Gastroesophageal sphincter (tissue), 4 donors: Measurements from ENCODE around the gene MYH3. TPM values are rescaled to one million over a fixed set of nuclear protein-coding genes. Genes with fewer than 3 reads are reported as not detected.

ENCODE experiments used
- ATAC-seq: fragments of 150-250 bp; one replicate; pipeline ENCODE4 v1.9.1; 2016; ENCODE audit warnings: mild to moderate bottlenecking, moderate library complexity
- H3K27ac ChIP-seq, 4 donors: fragments of 200-600 bp; sonication (generic) in 3 of 4; 1 replicate in 3 of 4; 2 replicates in 1 of 4; pipeline ENCODE4 v1.5.1; 2016 to 2019
- H3K27me3 ChIP-seq: fragments of 200-600 bp; sonication (generic); one replicate; pipeline ENCODE4 v1.5.1; 2019
- H3K36me3 ChIP-seq, 2 donors: fragments of 200-600 bp; sonication (generic); one replicate each; pipeline ENCODE4 v1.5.1; 2019; ENCODE audit warnings: control low read depth in 1 of 2
- H3K4me1 ChIP-seq, 3 donors: fragments of 200-600 bp; sonication (generic); 1 replicate in 2 of 3; 2 replicates in 1 of 3; pipeline ENCODE4 v1.5.1; 2016 to 2019; ENCODE audit warnings: control low read depth in 2 of 3
- H3K4me3 ChIP-seq, 2 donors: fragments of 200-600 bp; sonication (generic); one replicate each; pipeline ENCODE4 v1.5.1; 2019; ENCODE audit warnings: mild to moderate bottlenecking in 1 of 2, moderate library complexity in 1 of 2
- H3K9me3 ChIP-seq, 3 donors: fragments of 200-600 bp; sonication (generic); one replicate each; pipeline ENCODE4 v1.5.1; 2017 to 2019; ENCODE audit warnings: control low read depth in 2 of 3
- CTCF ChIP-seq, 4 experiments: fragments of 200-600 bp in 2 of 4; fragments of 450-650 bp in 2 of 4; sonication (generic) in 1 of 4; IDR thresholded peaks; one replicate each; pipeline ENCODE4 v1.5.1; 2017 to 2019; ENCODE audit warnings: antibody characterized with exemption in 4 of 4, mild to moderate bottlenecking in 2 of 4, moderate library complexity in 2 of 4
- EP300 ChIP-seq: sonication (generic); formaldehyde crosslinking; IDR thresholded peaks from one replicate; pipeline ENCODE4 v1.6.1; 2017; ENCODE audit warnings: antibody characterized with exemption, mild to moderate bottlenecking
- POLR2A ChIP-seq, 2 donors: fragments of 450-650 bp; IDR thresholded peaks; one replicate each; pipeline ENCODE4 v1.6.1; 2017; ENCODE audit warnings: antibody characterized with exemption in 2 of 2, mild to moderate bottlenecking in 2 of 2, moderate library complexity in 1 of 2
- POLR2AphosphoS5 ChIP-seq: sonication (generic); formaldehyde crosslinking; IDR thresholded peaks from one replicate; pipeline ENCODE4 v1.6.1; 2017; ENCODE audit warnings: antibody characterized with exemption
- WGBS, 2 donors: methylation state at CpG; one replicate each; pipeline ENCODE4 v1.1.5; 2018; ENCODE audit warnings: low coverage in 1 of 2; 5-methylcytosine and 5-hydroxymethylcytosine counted together
- total RNA-seq, 4 donors: library from RNA; depleted of rRNA; stranded (reverse); fragments of >200 nt; gene quantifications; one replicate each; pipeline ENCODE4 v1.1.0, GENCODE V29; 2016

Gene MYH3
- total RNA-seq, 4 donors from 2014 or later: 0.87 to 3.5 (median 1.7) TPM

DNA sequence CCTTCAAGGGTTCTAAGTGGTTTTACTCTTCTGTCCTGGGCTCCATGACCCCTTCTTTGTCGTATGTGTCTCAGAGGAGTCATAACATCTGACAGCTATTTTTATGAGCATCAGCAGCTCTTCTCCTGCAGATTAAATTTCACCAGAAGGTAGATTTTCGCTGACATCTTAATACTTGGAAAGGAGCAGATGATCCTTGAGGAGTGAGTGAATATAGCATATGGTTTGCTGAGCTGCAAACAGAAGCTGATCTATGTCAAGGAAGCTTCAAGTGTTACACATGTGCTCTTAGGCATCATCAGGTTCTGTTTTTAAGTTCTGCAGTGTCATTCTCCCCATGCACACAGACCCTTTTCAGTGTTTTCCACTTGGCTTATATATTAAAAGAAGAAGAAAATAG lies 58.5 kb downstream of the MYH3 start:
- Histone ChIP-seq H3K9me3 (peaks cover 0 to 9% (median 0%) of the 10 kb centered on the region in 3 donors), H3K27me3 (peaks cover 38% of the 10 kb centered on the region), H3K27ac (no peak overlapping the region), H3K4me3 (no peak overlapping the region), H3K36me3 (no peaks in the 10 kb centered on the region), H3K4me1 (no peaks in the 10 kb centered on the region)
- TF ChIP-seq POLR2AphosphoS5 (no peak), CTCF (IDR thresholded peaks at IDR 0.05) (no peak), EP300 (no peak), POLR2A (IDR thresholded peaks at IDR 0.05) (no peak)
- ATAC-seq: no peak
- 53 to 83% methylated on average over 2 of the region's 2 CpGs for WGBS, 2 donors

- Histone ChIP-seq H3K9me3 (peaks cover 0 to 7% (median 0%) of the 10 kb centered on the region in 3 donors), H3K36me3 (no peaks in the 10 kb centered on the region), H3K4me1 (no peaks in the 10 kb centered on the region), H3K4me3 (no peak overlapping the region), H3K27me3 (peaks cover 9% of the 10 kb centered on the region), H3K27ac (no peak overlapping the region)
- ATAC-seq: no peak
- TF ChIP-seq EP300: no peak
- no peak for TF ChIP-seq POLR2A (IDR thresholded peaks at IDR 0.05)
- no peak for TF ChIP-seq POLR2AphosphoS5
- TF ChIP-seq CTCF (IDR thresholded peaks at IDR 0.05): no peak
- WGBS, 2 donors: 74 to 95% methylated on average over 6 to 7 of the region's 8 CpGs
These were observed 67.5 kb downstream of the MYH3 start for GRCh38 chr17:10589553-10590145.

- no peak for ATAC-seq
- Histone ChIP-seq H3K4me1 (no peaks in the 10 kb centered on the region), H3K4me3 (no peak overlapping the region), H3K27me3 (no peaks in the 10 kb centered on the region), H3K36me3 (no peaks in the 10 kb centered on the region), H3K27ac (no peak overlapping the region), H3K9me3 (no peaks in the 10 kb centered on the region)
- no peak for TF ChIP-seq POLR2A (IDR thresholded peaks at IDR 0.05)
- no peak for TF ChIP-seq POLR2AphosphoS5
- no peak for TF ChIP-seq CTCF (IDR thresholded peaks at IDR 0.05)
- 72 to 77% methylated on average over 7 to 8 of the region's 9 CpGs for WGBS, 2 donors
These were observed 71.6 kb downstream of the MYH3 start for GRCh38 chr17:10585529-10585928.

- Histone ChIP-seq H3K4me1 (no peaks in the 10 kb centered on the region), H3K27ac (no peak overlapping the region), H3K36me3 (no peaks in the 10 kb centered on the region), H3K9me3 (no peaks in the 10 kb centered on the region), H3K27me3 (no peaks in the 10 kb centered on the region), H3K4me3 (no peak overlapping the region)
- WGBS, 2 donors: 37 to 50% methylated on average over 4 of the region's 4 CpGs
- TF ChIP-seq CTCF (IDR thresholded peaks at IDR 0.05) (no peak), EP300 (no peak), POLR2A (IDR thresholded peaks at IDR 0.05) (no peak), POLR2AphosphoS5 (no peak)
- no peak for ATAC-seq
These were observed 73.3 kb downstream of the MYH3 start for GRCh38 chr17:10583834-10584233.

GRCh38 chr17:10579270-10579669 lies 77.8 kb downstream of the MYH3 start:
- Histone ChIP-seq H3K27ac (no peak overlapping the region), H3K4me3 (no peak overlapping the region), H3K9me3 (no peaks in the 10 kb centered on the region), H3K36me3 (no peaks in the 10 kb centered on the region), H3K4me1 (no peaks in the 10 kb centered on the region), H3K27me3 (peaks cover 7% of the 10 kb centered on the region)
- TF ChIP-seq CTCF (IDR thresholded peaks at IDR 0.05): no peak
- no peak for TF ChIP-seq EP300
- no peak for TF ChIP-seq POLR2A (IDR thresholded peaks at IDR 0.05)
- no peak for TF ChIP-seq POLR2AphosphoS5
- 34 to 39% methylated on average over 2 of the region's 2 CpGs for WGBS, 2 donors
- ATAC-seq: no peak
